HG03139 (cell line): ENCODE data around the gene OTC.

Source experiments
- ATAC-seq: cut with Tn5 transposase; IDR thresholded peaks from one replicate; pipeline ENCODE4 v1.9.1; 2021; ENCODE audit not compliant: unreplicated experiment

Gene OTC

GRCh38 chrX:38462257-38462656 lies 109.9 kb downstream of the OTC start:
- no peak for ATAC-seq

- no peak for ATAC-seq
Measured at GRCh38 chrX:38465686-38466085, 113.3 kb downstream of the OTC start.

- no peak for ATAC-seq
Measured at GRCh38 chrX:38468563-38469157, 116.3 kb downstream of the OTC start.
